SJCRH30 (cell line): ENCODE data around the gene ULBP1. TPM values are rescaled to one million over a fixed set of nuclear protein-coding genes. Genes with fewer than 3 reads are reported as not detected.
A peak's percentile ranks its signal among the peaks of the same experiment; 100 is the strongest.
"Not testable (repeated sequence)": the region's sequence is repeated elsewhere in the genome, so short reads cannot be mapped to it uniquely, and the experiment has no call there.

ENCODE experiments used
- DNase-seq, 2 experiments: peaks; one replicate each; pipeline ENCODE4 v3.0.0-alpha.2; 2015 to 2020
- H3K27ac ChIP-seq: fragments of 250-450 bp; sonication (Bioruptor Pico); 2 replicates; pipeline ENCODE4 v1.5.1; 2020; ENCODE audit warnings: mild to moderate bottlenecking, moderate library complexity
- H3K27me3 ChIP-seq: fragments of 250-450 bp; sonication (Bioruptor Pico); 2 replicates; pipeline ENCODE4 v1.5.1; 2020; ENCODE audit warnings: mild to moderate bottlenecking, moderate library complexity
- H3K36me3 ChIP-seq: fragments of 250-450 bp; sonication (Bioruptor Pico); 2 replicates; pipeline ENCODE4 v1.5.1; 2020; ENCODE audit warnings: mild to moderate bottlenecking, moderate library complexity
- H3K4me1 ChIP-seq: fragments of 250-450 bp; sonication (Bioruptor Pico); 2 replicates; pipeline ENCODE4 v1.5.1; 2020; ENCODE audit warnings: mild to moderate bottlenecking, moderate library complexity
- H3K4me3 ChIP-seq: fragments of 250-450 bp; sonication (Bioruptor Pico); 2 replicates; pipeline ENCODE4 v1.5.1; 2020; ENCODE audit warnings: mild to moderate bottlenecking, moderate library complexity
- H3K9me3 ChIP-seq: fragments of 250-450 bp; sonication (Bioruptor Pico); replicated peaks from 2 replicates; pipeline ENCODE4 v1.5.1; 2020; ENCODE audit warnings: mild to moderate bottlenecking, moderate library complexity
- total RNA-seq: library from RNA; depleted of rRNA; stranded (reverse); fragments of >200 nt; shearing (Covaris generic); gene quantifications from 2 replicates; pipeline ENCODE4 v1.2.3, GENCODE V29; 2014

Gene ULBP1
- total RNA-seq, 1 experiment from 2014 or later, result 1.7 TPM

GRCh38 chr6:149954328-149954983 lies 9.3 kb upstream of the ULBP1 start:
- not testable (repeated sequence) for H3K36me3 ChIP-seq, H3K4me3 ChIP-seq, H3K4me1 ChIP-seq, H3K9me3 ChIP-seq, DNase-seq, H3K27ac ChIP-seq, H3K27me3 ChIP-seq

- not testable (repeated sequence) for H3K4me3 ChIP-seq, H3K4me1 ChIP-seq, H3K27me3 ChIP-seq
Observed at GRCh38 chr6:149954984-149955653, 8.6 kb upstream of the ULBP1 start.

GRCh38 chr6:149955654-149956317 lies 8.0 kb upstream of the ULBP1 start:
- H3K4me1 ChIP-seq, H3K4me3 ChIP-seq, H3K36me3 ChIP-seq, DNase-seq, H3K27me3 ChIP-seq, H3K27ac ChIP-seq, H3K9me3 ChIP-seq: not testable (repeated sequence)

More at GRCh38 chr6:149954984-149955653, 8.6 kb upstream of the ULBP1 start:
- not testable (repeated sequence) for H3K36me3 ChIP-seq, H3K9me3 ChIP-seq, DNase-seq, H3K27ac ChIP-seq

- not testable (repeated sequence) for H3K27ac ChIP-seq, H3K9me3 ChIP-seq, DNase-seq, H3K27me3 ChIP-seq, H3K4me3 ChIP-seq, H3K36me3 ChIP-seq
- H3K4me1 ChIP-seq, result peaks cover 14% of the 10 kb centered on the region
Observed at GRCh38 chr6:149958124-149958523, 5.6 kb upstream of the ULBP1 start.

- not testable (repeated sequence) for H3K27ac ChIP-seq
Observed at GRCh38 chr6:149959806-149960205, 3.9 kb upstream of the ULBP1 start.

GRCh38 chr6:149960488-149960887 lies 3.3 kb upstream of the ULBP1 start:
- Histone ChIP-seq H3K36me3 (no peaks in the 10 kb centered on the region), H3K4me1 (peaks cover 14% of the 10 kb centered on the region), H3K27me3 (peaks cover 7% of the 10 kb centered on the region; the same call in 1 of the 2 replicates), H3K9me3 (no peaks in the 10 kb centered on the region), H3K4me3 (no peak overlapping the region), H3K27ac (no peak overlapping the region)
- no peak for DNase-seq

More at GRCh38 chr6:149959806-149960205, 3.9 kb upstream of the ULBP1 start:
- H3K4me1 ChIP-seq, result peaks cover 14% of the 10 kb centered on the region
- DNase-seq, H3K36me3 ChIP-seq, H3K4me3 ChIP-seq, H3K9me3 ChIP-seq, H3K27me3 ChIP-seq: not testable (repeated sequence)

GRCh38 chr6:149961728-149962425 lies 1.9 kb upstream of the ULBP1 start:
- H3K4me3 ChIP-seq, result no peak overlapping the region
- no peaks in the 10 kb centered on the region for H3K9me3 ChIP-seq
- H3K27ac ChIP-seq, result no peak overlapping the region
- H3K27me3 ChIP-seq, result 0 out of 2 replicates have a peak, but pooled peaks cover 4% of the 10 kb centered on the region
- peaks cover 14% of the 10 kb centered on the region for H3K4me1 ChIP-seq
- peak; percentile 44 to 65 for DNase-seq
- H3K36me3 ChIP-seq, result no peaks in the 10 kb centered on the region

- H3K4me3 ChIP-seq, result peak overlapping the region; percentile 62
- 0 out of 2 replicates have a peak, but pooled peaks cover 4% of the 10 kb centered on the region for H3K27me3 ChIP-seq
- no peaks in the 10 kb centered on the region for H3K36me3 ChIP-seq
- peak in 1 of 2 experiments; percentile 30 for DNase-seq
- H3K9me3 ChIP-seq, result no peaks in the 10 kb centered on the region
- peaks cover 14% of the 10 kb centered on the region for H3K4me1 ChIP-seq
- no peak overlapping the region; the same call in 1 of the 2 replicates for H3K27ac ChIP-seq
Observed at GRCh38 chr6:149962461-149963211, 1.1 kb upstream of the ULBP1 start.

- Histone ChIP-seq H3K9me3 (no peaks in the 10 kb centered on the region), H3K27ac (no peak overlapping the region; the same call in 1 of the 2 replicates), H3K36me3 (no peaks in the 10 kb centered on the region), H3K4me3 (peak overlapping the region; percentile 62), H3K27me3 (0 out of 2 replicates have a peak, but pooled peaks cover 4% of the 10 kb centered on the region), H3K4me1 (peaks cover 14% of the 10 kb centered on the region)
- peak; percentile 79 to 86 for DNase-seq
Observed at GRCh38 chr6:149963212-149963461, 606 bp upstream of the ULBP1 start.

- Histone ChIP-seq H3K4me3 (peak overlapping the region; percentile 62), H3K36me3 (no peaks in the 10 kb centered on the region), H3K27ac (no peak overlapping the region), H3K9me3 (no peaks in the 10 kb centered on the region), H3K4me1 (peaks cover 14% of the 10 kb centered on the region), H3K27me3 (0 out of 2 replicates have a peak, but pooled peaks cover 4% of the 10 kb centered on the region)
- DNase-seq, result no peak
Observed at GRCh38 chr6:149964308-149965193, 808 bp downstream of the ULBP1 start.

- peak overlapping the region; percentile 62 for H3K4me3 ChIP-seq
- H3K9me3 ChIP-seq, result no peaks in the 10 kb centered on the region
- no peak overlapping the region for H3K27ac ChIP-seq
- no peaks in the 10 kb centered on the region for H3K36me3 ChIP-seq
- DNase-seq, result peak; percentile 34 to 43
- H3K4me1 ChIP-seq, result peaks cover 14% of the 10 kb centered on the region
- H3K27me3 ChIP-seq, result 0 out of 2 replicates have a peak, but pooled peaks cover 1% of the 10 kb centered on the region
Observed at GRCh38 chr6:149965194-149966020, 1.7 kb downstream of the ULBP1 start.

- not testable (repeated sequence) for H3K9me3 ChIP-seq, H3K36me3 ChIP-seq, DNase-seq, H3K27ac ChIP-seq, H3K4me3 ChIP-seq, H3K27me3 ChIP-seq
- H3K4me1 ChIP-seq, result peaks cover 14% of the 10 kb centered on the region
Observed at GRCh38 chr6:149966319-149966718, 2.6 kb downstream of the ULBP1 start.

GRCh38 chr6:149967591-149967990 lies 3.8 kb downstream of the ULBP1 start:
- DNase-seq, result no peak
- peaks cover 5% of the 10 kb centered on the region for H3K4me1 ChIP-seq
- H3K27me3 ChIP-seq, result no peaks in the 10 kb centered on the region

More at GRCh38 chr6:149967591-149967990, 3.8 kb downstream of the ULBP1 start:
- no peaks in the 10 kb centered on the region for H3K9me3 ChIP-seq
- H3K27ac ChIP-seq, result no peak overlapping the region
- H3K36me3 ChIP-seq, result no peaks in the 10 kb centered on the region
- H3K4me3 ChIP-seq, result no peak overlapping the region
